K562 (cell line): ENCODE data around the gene KLC3. TPM values are rescaled to one million over a fixed set of nuclear protein-coding genes. Genes with fewer than 3 reads are reported as not detected.

Experiments used
- ATAC-seq: fragments of 200-7000 bp; cut with Tn5 transposase; 3 replicates; pipeline ENCODE4 v1.9.1; 2020; ENCODE audit warnings: moderate library complexity
- BruUV-seq: library from RNA; stranded (reverse); fragments of 400-500 nt; replicated peaks from 2 replicates; lab custom pipeline; 2021; lab: Mats Ljungman, UMichigan
- CTCF ChIA-PET: fragments of 300-600 bp; formaldehyde crosslinking; extraction: SDS; loops from one replicate; lab custom pipeline; 2021; ENCODE audit warnings: low intra/inter-chr PET ratio; lab: Yijun Ruan, JAX
- POLR2A ChIA-PET: fragments of 300-600, 350-650 bp; sonication (Branson Sonifier 250); formaldehyde crosslinking; extraction: SDS; loops from one replicate; lab custom pipeline; 2021; ENCODE audit warnings: antibody characterized with exemption, inconsistent platforms; lab: Yijun Ruan, JAX
- DNase-seq, 4 experiments: peaks; one replicate each; pipeline versions ENCODE4 v3.0.0 to v3.0.0-alpha.2; 2011 to 2018; ENCODE audit warnings: low spot score in 3 of 4, mixed read lengths in 3 of 4; ENCODE audit errors: extremely low read depth in 1 of 4
- FAIRE-seq: peaks from 2 replicates; lab custom pipeline; 2011; peaks lifted over from hg19 to GRCh38; lab: Jason Lieb, UNC
- H2AFZ ChIP-seq: 2 replicates; pipeline ENCODE4 v1.6.0; 2011; ENCODE audit warnings: low read depth, low read length, control low read depth, inconsistent platforms
- H3K27ac ChIP-seq: fragments of 200-600 bp; 3 replicates; pipeline ENCODE4 v1.8.0; 2011; ENCODE audit warnings: low read depth, mild to moderate bottlenecking, control low read depth, inconsistent platforms, low read length, moderate library complexity, mixed read lengths; ENCODE audit errors: extremely low read depth
- H3K27me3 ChIP-seq, 2 experiments: fragments of 300-600 bp in 1 of 2; 2 replicates in 1 of 2; 3 replicates in 1 of 2; pipeline versions ENCODE4 v1.6.0 to v1.8.0; 2011; ENCODE audit warnings: inconsistent platforms in 2 of 2, low read length in 2 of 2, mild to moderate bottlenecking in 1 of 2, mixed read lengths in 1 of 2, moderate library complexity in 1 of 2; ENCODE audit not compliant: control insufficient read depth in 2 of 2, insufficient read depth in 2 of 2
- H3K36me3 ChIP-seq: fragments of 300-600 bp; 3 replicates; pipeline ENCODE4 v1.8.0; 2011; ENCODE audit warnings: mild to moderate bottlenecking, low read length, inconsistent platforms; ENCODE audit not compliant: control insufficient read depth, insufficient read depth
- H3K4me1 ChIP-seq, 2 experiments: fragments of 200-600 bp in 1 of 2; replicated peaks in 1 of 2; 2 replicates in 1 of 2; 3 replicates in 1 of 2; pipeline versions ENCODE4 v1.5.1 to v1.8.0; 2011; ENCODE audit warnings: inconsistent platforms in 2 of 2, low read length in 2 of 2, mild to moderate bottlenecking in 1 of 2, mixed read lengths in 1 of 2, moderate library complexity in 1 of 2; ENCODE audit not compliant: control insufficient read depth in 2 of 2, insufficient read depth in 2 of 2
- H3K4me2 ChIP-seq: 2 replicates; pipeline ENCODE4 v1.6.1; 2011; ENCODE audit warnings: low read length, control low read depth, inconsistent platforms, mixed read lengths; ENCODE audit not compliant: insufficient read depth
- H3K4me3 ChIP-seq: fragments of 200-600 bp; sonication (generic), shearing (Covaris generic); 2 replicates; pipeline ENCODE4 v1.5.1; 2016; ENCODE audit warnings: control low read depth, inconsistent platforms
- H3K79me2 ChIP-seq: fragments of 200-600 bp; 3 replicates; pipeline ENCODE4 v1.8.0; 2011; ENCODE audit warnings: low read length, inconsistent platforms; ENCODE audit not compliant: control insufficient read depth, insufficient read depth
- H3K9ac ChIP-seq, 2 experiments: 2 replicates each; pipeline versions ENCODE4 v1.6.0 to v1.6.1; 2011; ENCODE audit warnings: low read depth in 2 of 2, low read length in 2 of 2, control low read depth in 1 of 2, inconsistent platforms in 1 of 2, mild to moderate bottlenecking in 1 of 2, mixed read lengths in 1 of 2; ENCODE audit not compliant: insufficient read depth in 1 of 2
- H3K9me1 ChIP-seq: one replicate; pipeline ENCODE4 v1.6.0; 2011; ENCODE audit warnings: inconsistent platforms, mild to moderate bottlenecking, low read length, moderate library complexity; ENCODE audit not compliant: control insufficient read depth, insufficient read depth
- H3K9me3 ChIP-seq: replicated peaks from 2 replicates; pipeline ENCODE4 v1.5.1; 2011; ENCODE audit warnings: low read depth, low read length, inconsistent platforms; ENCODE audit not compliant: control insufficient read depth, insufficient read depth
- H4K20me1 ChIP-seq: replicated peaks from 2 replicates; pipeline ENCODE4 v1.6.1; 2011; ENCODE audit warnings: low read length, inconsistent platforms, mixed read lengths; ENCODE audit not compliant: control insufficient read depth, insufficient read depth
- KDM1A ChIP-seq, 2 experiments: fragments of 450-650 bp; IDR thresholded peaks; 2 replicates each; pipeline ENCODE4 v1.6.1; 2016; ENCODE audit warnings: mild to moderate bottlenecking in 2 of 2
- MECOM ChIP-seq: fragments of 250-450 bp; sonication (Bioruptor Pico); IDR thresholded peaks from 2 replicates; pipeline ENCODE4 v1.8.0; 2022; ENCODE audit warnings: inconsistent platforms
- NFIC ChIP-seq: fragments of 450-650 bp; IDR thresholded peaks from 2 replicates; pipeline ENCODE4 v1.6.1; 2017; ENCODE audit warnings: mild to moderate bottlenecking, inconsistent platforms
- PCBP1 ChIP-seq: fragments of 200-400 bp; formaldehyde crosslinking; IDR thresholded peaks from 2 replicates; pipeline ENCODE4 v1.6.1; 2018; ENCODE audit warnings: mild to moderate bottlenecking, low read depth, low read length; ENCODE audit not compliant: poor library complexity, severe bottlenecking
- ZFP36 ChIP-seq: fragments of 150-350 bp; IDR thresholded peaks from 2 replicates; pipeline ENCODE4 v1.6.1; 2018; ENCODE audit warnings: low read length, low read depth; ENCODE audit not compliant: partially characterized antibody
- WGBS: fragments of 100-300 bp; shearing (Covaris generic); methylation state at CpG from one replicate; pipeline ENCODE4 v1.1.6; 2016; ENCODE audit warnings: low coverage, mixed read lengths; ENCODE audit not compliant: insufficient coverage; ENCODE audit errors: missing lambda C conversion rate; 5-methylcytosine and 5-hydroxymethylcytosine counted together
- in situ Hi-C: fragments of 300-500 bp; cut with MboI; formaldehyde crosslinking; loops from 4 replicates; pipeline ENCODE4 v1.15.0; 2018; ENCODE audit warnings: inconsistent platforms, mixed read lengths
- intact Hi-C: fragments of 100-400 bp; cut with micrococcal nuclease; formaldehyde crosslinking; loops from 2 replicates; pipeline ENCODE4 v1.14.2; 2022
- polyA plus RNA-seq, 8 experiments: library from polyadenylated mRNA; depleted of rRNA in 4 of 8; stranded (reverse) in 5 of 8; unstranded in 3 of 8; fragments of >200 nt; fragmentation: Nextera tagmentation in 2 of 8; fragmentation: Illumina TruSeq in 1 of 8; extraction: Ambion mirVana in 2 of 8; extraction: Trizol in 1 of 8; gene quantifications; 2 replicates each; pipeline versions ENCODE4 v1.2.1 to v1.2.3, GENCODE V29; 2011 to 2014; ENCODE audit warnings: inconsistent platforms in 1 of 8, missing spikeins in 1 of 8
- total RNA-seq, 7 experiments: library from RNA; depleted of rRNA in 6 of 7; stranded (reverse); fragments of >200 nt in 6 of 7; fragmentation: Illumina TruSeq in 2 of 7; extraction: Trizol in 2 of 7; gene quantifications; 2 replicates each; pipeline versions ENCODE4 v1.2.1 to v1.2.3, GENCODE V29; 2011 to 2021; ENCODE audit warnings: low replicate concordance in 1 of 7

The KLC3 gene
- total and polyA plus RNA-seq, 9 of the 15 experiments (the other 6 are each of a cell fraction or from before 2014, with no cell fraction given): 0.03 to 1.2 (median 0.59) TPM; not detected in 3

DNA sequence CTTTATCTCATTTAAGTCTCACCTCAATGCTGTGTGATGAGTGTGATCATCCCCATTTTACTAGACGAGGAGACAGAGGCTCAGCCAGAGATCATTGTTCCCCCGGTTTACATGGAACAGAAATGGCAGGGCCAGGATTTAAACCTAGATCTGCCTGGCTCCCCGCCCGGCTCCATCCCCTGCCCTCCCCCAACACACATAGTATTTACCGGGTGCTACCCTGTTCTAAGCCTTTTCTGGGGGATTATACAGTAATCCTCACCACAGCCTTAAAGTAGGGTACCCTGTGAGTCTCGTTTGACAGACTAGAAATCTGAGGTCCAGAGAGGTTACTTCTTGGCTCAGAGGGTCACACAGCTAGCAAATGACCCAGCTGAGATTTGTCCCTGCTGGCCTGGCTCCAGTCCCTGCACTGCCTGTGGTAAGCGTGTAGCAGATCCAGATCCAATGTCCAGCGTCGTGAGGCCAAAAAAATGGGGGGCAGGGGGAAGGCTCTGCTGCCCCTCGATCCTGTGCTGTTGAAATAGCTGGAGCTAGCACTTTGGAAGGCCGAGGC lies 3.8 kb upstream of the KLC3 start:
- no TSS peak for BruUV-seq
- POLR2A ChIA-PET: interaction anchor here (0.7 to 1.0 kb wide), 3 partner anchors 11 to 202 kb away, joined by 3 read pairs; no protein-coding TSS in a partner anchor
- no peaks in the 10 kb centered on the region for H3K9me1 ChIP-seq
- H3K27me3 ChIP-seq: peaks cover 7 to 8% of the 10 kb centered on the region in 2 experiments; a peak in 3 of 5 replicates
- intact Hi-C loops: loop anchor here (10.0 kb wide), 1 partner anchor 322 kb away; no protein-coding TSS in a partner anchor
- H3K4me1 ChIP-seq: peaks cover 7 to 24% of the 10 kb centered on the region in 2 experiments; a peak in 4 of 5 replicates
- TF ChIP-seq NFIC (peak; percentile 33; the same call in 1 of the 2 replicates), PCBP1 (no peak), ZFP36 (peak; percentile 31), KDM1A (IDR thresholded peaks at IDR 0.05) (peak; percentile 55 to 74; a peak in 3 of 4 replicates), MECOM (CRISPR knock-in tag) (no peak)
- H3K36me3 ChIP-seq: no peaks in the 10 kb centered on the region
- no peaks in the 10 kb centered on the region for H3K9me3 ChIP-seq
- FAIRE-seq (no peak), ATAC-seq (no peak), DNase-seq (no peak)
- in situ Hi-C loops: loop anchor here (5.0 kb wide), 1 partner anchor 134 kb away; no protein-coding TSS in a partner anchor
- H3K4me3 ChIP-seq: no peak overlapping the region
- no peaks in the 10 kb centered on the region for H4K20me1 ChIP-seq
- 0 out of 4 replicates have a peak overlapping the region, but pooled peaks of 1 of the 2 experiments have one; percentile 28 for H3K9ac ChIP-seq
- 21% methylated on average over 11 of the region's 11 CpGs for WGBS
- no peak overlapping the region for H2AFZ ChIP-seq
- H3K4me2 ChIP-seq: no peak overlapping the region
- no peak overlapping the region for H3K27ac ChIP-seq
- CTCF ChIA-PET: no interaction called here
- no peaks in the 10 kb centered on the region for H3K79me2 ChIP-seq
